Cardiac fibroblast (primary cell): ENCODE results near the gene PRKD3.

Experiments
- DNase-seq, 2 donors: peaks; one replicate each; pipeline versions ENCODE4 v3.0.0 to v3.0.0-alpha.2; 2010; ENCODE audit warnings: low read depth in 2 of 2
- H3K4me3 ChIP-seq, 2 donors: replicated peaks in 1 of 2; 1 replicate in 1 of 2; 2 replicates in 1 of 2; pipeline ENCODE4 v1.5.1; 2011; ENCODE audit warnings: low read depth in 2 of 2, low read length in 2 of 2, mild to moderate bottlenecking in 2 of 2, moderate library complexity in 1 of 2
- CTCF ChIP-seq: IDR thresholded peaks from one replicate; pipeline ENCODE4 v1.5.1; 2011; ENCODE audit warnings: low read depth, mild to moderate bottlenecking, low read length, inconsistent platforms

Gene PRKD3

GRCh38 chr2:37365669-37366068, 41.0 kb upstream of the PRKD3 start:
- no peak for DNase-seq
- no peak for TF ChIP-seq CTCF
- no peak overlapping the region for H3K4me3 ChIP-seq

- no peak for TF ChIP-seq CTCF
- no peak for DNase-seq
- no peak overlapping the region for H3K4me3 ChIP-seq
Observed at GRCh38 chr2:37364351-37364750, 39.7 kb upstream of the PRKD3 start.

- no peak overlapping the region for H3K4me3 ChIP-seq
- no peak for TF ChIP-seq CTCF
- DNase-seq = no peak
Observed at GRCh38 chr2:37361994-37362698, 37.5 kb upstream of the PRKD3 start.

GRCh38 chr2:37361216-37361815, 36.7 kb upstream of the PRKD3 start:
- no peak for TF ChIP-seq CTCF
- no peak for DNase-seq
- H3K4me3 ChIP-seq = no peak overlapping the region

GRCh38 chr2:37358466-37358865, 33.8 kb upstream of the PRKD3 start:
- no peak for DNase-seq
- H3K4me3 ChIP-seq = no peak overlapping the region
- TF ChIP-seq CTCF = no peak

GRCh38 chr2:37357530-37357929, 32.9 kb upstream of the PRKD3 start:
- no peak for TF ChIP-seq CTCF
- DNase-seq = no peak

More at GRCh38 chr2:37357530-37357929, 32.9 kb upstream of the PRKD3 start:
- H3K4me3 ChIP-seq = no peak overlapping the region
